Upper lobe of left lung (tissue), 4 donors: ENCODE results near the gene JPH4.

ENCODE experiments used
- CTCF ChIP-seq, 6 experiments: fragments of 450-650 bp in 4 of 6; fragments of 200-600 bp in 2 of 6; sonication (generic) in 2 of 6; IDR thresholded peaks; one replicate each; pipeline ENCODE4 v1.5.1; 2016 to 2019; ENCODE audit warnings: antibody characterized with exemption in 6 of 6
- EP300 ChIP-seq, 4 donors: sonication (generic); formaldehyde crosslinking; IDR thresholded peaks; one replicate each; pipeline ENCODE4 v1.5.1; 2017; ENCODE audit warnings: antibody characterized with exemption in 4 of 4, control low read depth in 2 of 4
- POLR2A ChIP-seq, 4 donors: fragments of 450-650 bp; IDR thresholded peaks; one replicate each; pipeline ENCODE4 v1.5.1; 2016 to 2017; ENCODE audit warnings: antibody characterized with exemption in 4 of 4, mild to moderate bottlenecking in 2 of 4
- POLR2AphosphoS5 ChIP-seq, 2 donors: sonication (generic); formaldehyde crosslinking; IDR thresholded peaks; one replicate each; pipeline ENCODE4 v1.5.1; 2017; ENCODE audit warnings: antibody characterized with exemption in 2 of 2

GRCh38 chr14:23546450-23547035, 32.0 kb downstream of the JPH4 start:
- no peak for TF ChIP-seq POLR2A (IDR thresholded peaks at IDR 0.05)
- no peak for TF ChIP-seq CTCF (IDR thresholded peaks at IDR 0.05)
- no peak for TF ChIP-seq EP300 (IDR thresholded peaks at IDR 0.05)
- no peak for TF ChIP-seq POLR2AphosphoS5 (IDR thresholded peaks at IDR 0.05)
